BLaER1 (cell line): Measurements from ENCODE around the gene CDCA4.
"Not testable (repeated sequence)": the region's sequence is repeated elsewhere in the genome, so short reads cannot be mapped to it uniquely, and the experiment has no call there.

ENCODE experiments used
- H3K27ac ChIP-seq: shearing (Covaris generic); formaldehyde crosslinking; 2 replicates; pipeline ENCODE4 v1.8.1; 2022
- H3K27me3 ChIP-seq: shearing (Covaris generic); formaldehyde crosslinking; 2 replicates; pipeline ENCODE4 v1.8.1; 2022
- H3K36me3 ChIP-seq: shearing (Covaris generic); formaldehyde crosslinking; 2 replicates; pipeline ENCODE4 v1.8.1; 2022
- H3K4me1 ChIP-seq: shearing (Covaris generic); formaldehyde crosslinking; 2 replicates; pipeline ENCODE4 v1.8.1; 2022
- H3K4me2 ChIP-seq: shearing (Covaris generic); formaldehyde crosslinking; 2 replicates; pipeline ENCODE4 v1.8.1; 2022
- H3K4me3 ChIP-seq: shearing (Covaris generic); formaldehyde crosslinking; 2 replicates; pipeline ENCODE4 v1.8.1; 2022
- H3K9ac ChIP-seq: shearing (Covaris generic); formaldehyde crosslinking; 2 replicates; pipeline ENCODE4 v1.8.1; 2022
- H3K9me3 ChIP-seq: shearing (Covaris generic); formaldehyde crosslinking; 2 replicates; pipeline ENCODE4 v1.8.1; 2022
- H4K20me1 ChIP-seq: shearing (Covaris generic); formaldehyde crosslinking; 2 replicates; pipeline ENCODE4 v1.8.1; 2022
- Cebpa-rat ChIP-seq: shearing (Covaris generic); IDR thresholded peaks from 2 replicates; pipeline ENCODE4 v1.8.1; 2022

The CDCA4 gene

DNA sequence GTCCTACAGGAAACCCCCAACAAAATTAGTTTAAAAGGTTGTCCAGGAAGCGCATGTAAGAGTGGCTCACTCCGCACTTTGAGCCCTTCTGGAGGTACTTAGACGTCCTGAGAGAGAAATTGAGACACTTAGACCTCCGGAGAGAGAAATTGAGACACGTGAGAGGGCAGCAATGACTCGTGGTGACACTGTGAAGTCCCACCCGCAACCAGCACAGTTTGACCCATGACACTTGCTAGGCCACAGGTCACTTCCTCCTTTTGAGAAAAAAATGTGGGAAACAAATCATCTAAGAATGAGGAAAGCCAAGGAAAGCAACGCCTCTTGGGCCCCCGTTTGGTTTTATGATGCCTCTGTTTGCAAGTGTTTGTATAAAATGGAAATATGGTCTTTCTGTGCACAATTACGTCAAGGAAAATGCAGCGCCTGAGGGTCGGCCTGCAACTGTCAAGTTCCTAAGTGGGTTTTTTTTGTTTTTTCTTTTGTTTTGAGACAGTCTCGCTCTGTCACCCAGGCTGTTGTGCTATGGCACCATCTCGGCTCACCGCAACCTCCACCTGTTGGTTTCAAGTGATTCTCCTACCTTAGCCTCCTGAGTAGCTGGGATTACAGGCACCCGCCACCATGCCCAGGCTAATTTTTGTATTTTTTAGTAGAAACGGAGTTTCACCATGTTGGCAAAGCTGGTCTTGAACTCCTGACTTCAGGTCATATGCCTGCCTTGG is 13.6 kb upstream of the CDCA4 start:
- Histone ChIP-seq H4K20me1 (no peaks in the 10 kb centered on the region), H3K4me1 (no peaks in the 10 kb centered on the region), H3K4me3 (no peak overlapping the region), H3K27ac (no peak overlapping the region), H3K9ac (no peak overlapping the region), H3K9me3 (peaks cover 13% of the 10 kb centered on the region), H3K36me3 (no peaks in the 10 kb centered on the region), H3K4me2 (no peak overlapping the region), H3K27me3 (peaks cover 8% of the 10 kb centered on the region)
- TF ChIP-seq Cebpa-rat: no peak

DNA sequence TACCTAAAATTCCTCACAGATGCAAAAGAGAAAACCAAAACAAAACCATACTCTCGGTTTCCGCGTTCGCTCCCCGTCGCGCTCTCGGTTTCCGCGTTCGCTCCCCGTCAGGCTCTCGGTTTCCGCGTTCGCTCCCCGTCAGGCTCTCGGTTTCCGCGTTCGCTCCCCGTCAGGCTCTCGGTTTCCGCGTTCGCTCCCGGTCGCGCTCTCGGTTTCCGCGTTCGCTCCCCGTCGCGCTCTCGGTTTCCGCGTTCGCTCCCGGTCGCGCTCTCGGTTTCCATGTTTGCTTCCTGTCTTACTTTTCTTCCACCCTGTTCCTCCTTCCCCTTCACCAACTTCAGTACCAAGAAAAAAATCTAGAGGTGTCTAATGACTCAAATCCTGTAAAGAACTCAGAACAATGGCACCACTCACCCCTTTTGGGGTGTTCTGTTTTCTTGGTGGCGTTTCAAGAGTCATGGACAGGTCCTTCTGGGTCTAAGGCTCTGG is 12.6 kb upstream of the CDCA4 start:
- not testable (repeated sequence) for H3K4me1 ChIP-seq, H3K27me3 ChIP-seq, H3K36me3 ChIP-seq, H3K27ac ChIP-seq, H3K4me2 ChIP-seq, H4K20me1 ChIP-seq, H3K9ac ChIP-seq, H3K4me3 ChIP-seq
- H3K9me3 ChIP-seq: peaks cover 13% of the 10 kb centered on the region

DNA sequence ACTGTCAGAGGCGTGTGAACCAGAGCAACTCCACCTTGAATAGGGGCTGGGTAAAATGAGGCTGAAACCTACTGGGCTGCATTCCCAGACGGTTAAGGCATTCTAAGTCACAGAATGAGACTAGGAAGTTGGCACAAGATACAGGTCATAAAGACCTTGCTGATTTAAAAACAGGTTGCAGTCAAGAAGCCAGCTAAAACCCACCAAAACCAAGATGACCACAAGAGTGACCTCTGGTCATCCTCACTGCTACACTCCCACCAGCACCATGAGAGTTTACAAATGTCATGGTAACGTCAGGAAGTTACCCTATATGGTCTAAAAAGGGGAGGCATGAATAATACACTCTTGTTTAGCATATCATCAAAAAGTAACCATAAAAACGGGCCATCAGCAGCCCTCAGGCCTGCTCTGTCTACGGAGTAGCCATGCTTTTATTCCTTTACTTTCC is 11.6 kb upstream of the CDCA4 start:
- not testable (repeated sequence) for H3K27ac ChIP-seq, H3K4me1 ChIP-seq, H3K4me2 ChIP-seq, H3K9ac ChIP-seq, H3K36me3 ChIP-seq, H3K4me3 ChIP-seq, H4K20me1 ChIP-seq, H3K27me3 ChIP-seq
- peaks cover 13% of the 10 kb centered on the region for H3K9me3 ChIP-seq

DNA sequence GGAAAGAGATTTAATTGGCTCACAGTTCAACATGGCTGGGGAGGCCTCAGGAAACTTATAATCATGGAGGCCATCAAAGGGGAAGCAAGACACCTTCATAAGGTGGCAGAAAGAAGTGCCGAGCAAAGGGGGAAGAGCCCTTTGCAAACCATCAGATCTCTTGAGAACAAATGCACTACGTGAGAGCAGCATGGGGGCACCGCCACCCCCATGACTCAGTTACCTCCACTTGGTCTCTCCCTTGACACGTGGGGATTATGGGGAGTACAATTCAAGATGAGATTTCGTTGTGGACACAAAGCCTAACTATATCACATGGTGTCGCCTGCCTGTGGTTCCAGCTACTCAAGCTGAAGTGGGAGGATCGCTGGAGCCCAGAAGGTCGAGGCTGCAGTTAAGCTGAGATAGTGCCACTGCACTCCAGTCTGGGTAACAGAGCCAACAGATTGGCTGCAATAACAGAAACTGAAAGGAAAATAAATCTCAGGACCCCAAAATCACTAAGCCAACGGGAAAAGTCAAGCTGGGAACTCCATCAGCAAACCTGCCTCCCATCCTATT is 10.0 kb upstream of the CDCA4 start:
- Histone ChIP-seq H4K20me1 (no peaks in the 10 kb centered on the region), H3K27me3 (peaks cover 8% of the 10 kb centered on the region), H3K9ac (no peak overlapping the region), H3K9me3 (peaks cover 13% of the 10 kb centered on the region), H3K27ac (no peak overlapping the region), H3K4me1 (peaks cover 20% of the 10 kb centered on the region), H3K4me3 (no peak overlapping the region), H3K4me2 (no peak overlapping the region), H3K36me3 (no peaks in the 10 kb centered on the region)
- TF ChIP-seq Cebpa-rat: no peak

DNA sequence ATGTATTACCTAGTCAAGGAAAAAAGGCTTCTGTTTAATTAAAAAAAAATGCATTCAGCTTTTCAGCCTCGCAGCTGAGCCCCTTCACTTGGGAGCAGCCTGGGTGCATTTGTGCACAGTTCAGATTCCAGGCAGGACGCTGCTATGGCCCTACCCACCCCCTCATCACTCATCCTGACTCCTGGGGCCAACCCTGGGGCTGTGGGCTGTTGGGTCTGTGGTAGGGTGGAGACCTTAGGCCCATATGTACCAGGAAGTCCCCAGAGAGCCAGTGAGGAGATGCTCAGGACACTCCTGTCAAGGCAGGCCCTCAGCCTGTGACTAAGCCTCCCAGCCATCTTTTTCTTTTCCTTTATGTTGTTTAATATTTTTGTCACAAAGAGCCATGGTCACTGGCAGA is 9.3 kb upstream of the CDCA4 start:
- TF ChIP-seq Cebpa-rat: no peak
- H3K4me2 ChIP-seq: no peak overlapping the region
- peaks cover 13% of the 10 kb centered on the region for H3K9me3 ChIP-seq
- no peaks in the 10 kb centered on the region for H3K36me3 ChIP-seq
- H3K9ac ChIP-seq: no peak overlapping the region
- no peaks in the 10 kb centered on the region for H4K20me1 ChIP-seq
- no peak overlapping the region for H3K27ac ChIP-seq
- H3K4me3 ChIP-seq: no peak overlapping the region
- H3K4me1 ChIP-seq: peaks cover 27% of the 10 kb centered on the region
- peaks cover 8% of the 10 kb centered on the region for H3K27me3 ChIP-seq

DNA sequence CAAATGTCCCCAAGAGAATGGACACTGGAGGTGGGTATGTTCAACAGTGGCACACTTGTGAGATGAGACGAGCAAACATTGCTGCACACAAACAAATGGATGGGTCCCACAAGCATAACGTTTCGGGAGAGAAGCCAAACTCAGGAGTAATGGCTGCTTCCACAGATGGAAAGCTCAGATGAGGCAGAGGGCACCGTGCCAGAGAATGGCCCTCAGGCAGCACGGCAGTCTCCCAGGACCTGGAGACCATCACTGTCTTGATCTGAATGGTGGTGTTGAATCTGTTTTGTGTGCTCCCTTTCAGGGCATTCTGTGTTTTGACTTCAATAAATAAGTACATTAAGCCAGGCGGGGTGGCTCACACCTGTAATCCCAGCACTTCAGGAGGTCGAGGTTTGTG is 8.5 kb upstream of the CDCA4 start:
- Histone ChIP-seq H3K27me3 (peaks cover 8% of the 10 kb centered on the region), H3K4me3 (no peak overlapping the region), H4K20me1 (no peaks in the 10 kb centered on the region), H3K4me2 (no peak overlapping the region), H3K9me3 (peaks cover 13% of the 10 kb centered on the region), H3K27ac (no peak overlapping the region), H3K36me3 (no peaks in the 10 kb centered on the region), H3K4me1 (peaks cover 35% of the 10 kb centered on the region), H3K9ac (no peak overlapping the region)
- TF ChIP-seq Cebpa-rat: no peak

DNA sequence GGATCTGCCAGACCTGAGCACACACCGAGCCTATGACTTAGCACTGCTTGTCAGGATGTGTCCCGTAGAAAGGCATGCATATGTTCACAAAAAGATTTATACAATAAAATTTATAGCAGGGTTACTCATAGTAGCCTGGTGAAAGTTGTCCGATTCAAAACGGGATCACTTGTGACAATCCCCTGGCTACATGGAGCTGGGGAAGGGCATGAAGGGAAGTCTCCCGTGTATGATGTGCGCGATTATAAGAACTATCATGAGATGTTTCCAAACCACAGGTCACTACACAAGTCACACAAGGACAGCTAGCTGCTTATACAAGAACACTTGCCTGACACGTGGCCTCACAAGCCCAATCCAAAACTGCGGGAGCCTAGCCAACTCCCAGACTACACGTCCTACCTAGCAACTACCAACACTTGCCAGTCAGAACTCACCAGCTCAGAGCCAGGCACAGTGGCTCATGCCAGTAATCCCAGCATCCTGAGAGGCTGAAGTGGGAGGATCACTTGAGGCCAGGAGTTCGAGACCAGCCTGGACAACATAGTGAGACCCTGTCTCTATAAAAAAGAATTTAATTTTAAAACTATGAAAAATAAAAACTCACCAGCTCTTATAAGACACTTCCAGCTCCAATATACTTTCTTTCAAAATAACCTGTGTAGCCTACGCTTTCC is 7.5 kb upstream of the CDCA4 start:
- Histone ChIP-seq H3K27me3 (peaks cover 2% of the 10 kb centered on the region), H3K36me3 (no peaks in the 10 kb centered on the region), H3K27ac (no peak overlapping the region), H3K9me3 (peaks cover 3% of the 10 kb centered on the region), H4K20me1 (no peaks in the 10 kb centered on the region), H3K9ac (no peak overlapping the region), H3K4me2 (no peak overlapping the region), H3K4me1 (peaks cover 45% of the 10 kb centered on the region), H3K4me3 (no peak overlapping the region)
- TF ChIP-seq Cebpa-rat: no peak

DNA sequence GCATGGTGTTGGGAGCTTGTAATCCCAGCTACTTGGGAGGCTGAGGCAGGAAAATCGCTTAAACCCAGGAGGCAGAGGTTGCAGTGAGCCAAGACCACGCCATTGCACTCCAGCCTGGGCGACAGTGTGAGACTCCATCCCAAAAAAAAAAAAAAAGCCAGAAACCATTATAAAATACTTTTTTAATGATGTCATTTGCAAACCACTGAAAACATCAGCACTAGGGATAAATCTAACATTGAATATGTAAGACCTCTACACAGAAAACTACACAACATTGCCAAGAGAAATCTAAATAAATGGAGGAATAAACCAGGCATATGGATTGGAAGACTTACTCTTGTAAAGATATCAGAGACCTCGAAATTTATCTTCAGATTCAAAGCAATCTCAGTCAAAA is 6.8 kb upstream of the CDCA4 start:
- Histone ChIP-seq H3K4me1 (peaks cover 52% of the 10 kb centered on the region), H3K4me2 (peak overlapping the region; percentile 43)
- H3K4me3 ChIP-seq, H3K9me3 ChIP-seq, H3K27ac ChIP-seq, H3K27me3 ChIP-seq, H3K9ac ChIP-seq, H4K20me1 ChIP-seq, H3K36me3 ChIP-seq: not testable (repeated sequence)

DNA sequence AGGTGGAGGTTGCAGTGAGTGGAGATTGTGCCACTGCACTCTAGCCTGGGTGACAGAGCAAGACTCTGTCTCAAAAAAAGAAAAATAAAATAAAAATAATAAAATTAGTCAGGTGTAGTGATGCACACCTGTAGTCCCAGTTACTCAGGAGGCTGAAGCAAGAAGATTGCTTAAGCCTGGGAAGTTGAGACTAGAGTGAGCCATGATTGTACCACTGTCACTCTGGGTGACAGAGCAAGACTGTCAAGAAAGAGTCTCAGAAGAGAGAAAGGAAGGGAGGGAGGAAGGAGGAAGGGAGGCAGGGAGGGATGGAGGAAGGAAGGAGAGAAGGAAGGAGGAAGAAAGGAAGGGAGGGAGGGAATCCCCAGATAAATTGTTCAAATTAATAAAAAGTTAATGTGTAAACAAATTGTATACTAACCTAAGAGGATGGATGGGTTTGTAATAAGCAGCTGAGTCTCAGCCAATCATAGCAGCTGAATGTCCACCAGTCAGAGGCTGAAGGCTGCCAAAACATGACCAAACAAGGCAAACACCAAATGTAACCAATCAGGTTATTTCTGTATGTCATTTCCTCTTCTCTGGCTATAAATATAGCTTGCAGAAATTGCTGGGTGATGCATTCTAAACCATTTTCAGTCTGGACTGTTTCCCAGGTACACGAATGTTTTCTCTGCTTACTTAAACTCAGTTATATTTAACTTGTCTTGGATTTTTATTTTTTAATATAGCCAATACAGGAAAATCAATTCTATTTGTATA is 6.1 kb upstream of the CDCA4 start:
- no peak overlapping the region for H3K9ac ChIP-seq
- no peaks in the 10 kb centered on the region for H4K20me1 ChIP-seq
- no peaks in the 10 kb centered on the region for H3K9me3 ChIP-seq
- no peak overlapping the region for H3K4me3 ChIP-seq
- H3K27me3 ChIP-seq: no peaks in the 10 kb centered on the region
- no peaks in the 10 kb centered on the region for H3K36me3 ChIP-seq
- no peak overlapping the region for H3K27ac ChIP-seq
- no peak for TF ChIP-seq Cebpa-rat
- peaks cover 59% of the 10 kb centered on the region for H3K4me1 ChIP-seq
- peak overlapping the region; percentile 43 for H3K4me2 ChIP-seq
